K562 (cell line): ENCODE measurements around the gene CNOT11. TPM values are rescaled to one million over a fixed set of nuclear protein-coding genes. Genes with fewer than 3 reads are reported as not detected.
A peak's percentile ranks its signal among the peaks of the same experiment; 100 is the strongest.

Source experiments
- ELF1 ChIP-seq: fragments of 200-800 bp; sonication (Bioruptor generic); IDR thresholded peaks from 2 replicates; pipeline ENCODE4 v1.6.1; 2016; ENCODE audit warnings: missing genetic modification characterization, missing compliant biosample characterization
- KAT7 ChIP-seq: sonication (generic); formaldehyde crosslinking; IDR thresholded peaks from 2 replicates; pipeline ENCODE4 v1.8.0; 2022; ENCODE audit warnings: missing genetic modification reagents, mild to moderate bottlenecking, borderline replicate concordance
- MBD2 ChIP-seq: sonication (generic); IDR thresholded peaks from 2 replicates; pipeline ENCODE4 v1.6.1; 2016; ENCODE audit warnings: low read depth, borderline replicate concordance
- PRMT5 ChIP-seq: sonication (generic); formaldehyde crosslinking; IDR thresholded peaks from 2 replicates; pipeline ENCODE4 v1.5.0; 2020; ENCODE audit warnings: missing genetic modification reagents
- RNF2 ChIP-seq: sonication (generic); IDR thresholded peaks from 2 replicates; pipeline ENCODE4 v1.6.1; 2016
- SIN3B ChIP-seq: fragments of 450-650 bp; IDR thresholded peaks from 2 replicates; pipeline ENCODE4 v1.6.1; 2017; ENCODE audit warnings: low read depth, mild to moderate bottlenecking, moderate library complexity
- SMAD4 ChIP-seq: fragments of 250-450 bp; sonication (Bioruptor Pico); conservative IDR thresholded peaks from 2 replicates; pipeline ENCODE4 v1.8.0; 2021; ENCODE audit warnings: inconsistent platforms, mild to moderate bottlenecking, moderate library complexity
- STAG1 ChIP-seq: sonication (generic); formaldehyde crosslinking; IDR thresholded peaks from 2 replicates; pipeline ENCODE4 v1.5.0; 2020; ENCODE audit warnings: missing genetic modification reagents, borderline replicate concordance
- TGIF2 ChIP-seq: sonication (generic); formaldehyde crosslinking; IDR thresholded peaks from 2 replicates; pipeline ENCODE4 v1.8.1; 2022; ENCODE audit warnings: mild to moderate bottlenecking, missing genetic modification reagents, moderate library complexity
- TOE1 ChIP-seq, 2 experiments: fragments of 450-650 bp in 1 of 2; sonication (generic) in 1 of 2; formaldehyde crosslinking in 1 of 2; IDR thresholded peaks; 2 replicates each; pipeline versions ENCODE4 v1.7.1 to v1.8.0; 2016 to 2022; ENCODE audit warnings: borderline replicate concordance in 2 of 2, mild to moderate bottlenecking in 2 of 2, antibody characterized with exemption in 1 of 2, inconsistent platforms in 1 of 2, low read depth in 1 of 2, missing genetic modification reagents in 1 of 2, moderate library complexity in 1 of 2
- ZBTB17 ChIP-seq: fragments of 450-650 bp; formaldehyde crosslinking; IDR thresholded peaks from 2 replicates; pipeline ENCODE4 v1.4.0; 2020; ENCODE audit warnings: mild to moderate bottlenecking
- ZNF830 ChIP-seq: fragments of 250-450 bp; sonication (Bioruptor Pico); IDR thresholded peaks from 2 replicates; pipeline ENCODE4 v1.5.0; 2021; ENCODE audit warnings: mild to moderate bottlenecking
- polyA plus RNA-seq, 8 experiments: library from polyadenylated mRNA; depleted of rRNA in 4 of 8; stranded (reverse) in 5 of 8; unstranded in 3 of 8; fragments of >200 nt; fragmentation: Nextera tagmentation in 2 of 8; fragmentation: Illumina TruSeq in 1 of 8; extraction: Ambion mirVana in 2 of 8; extraction: Trizol in 1 of 8; gene quantifications; 2 replicates each; pipeline versions ENCODE4 v1.2.1 to v1.2.3, GENCODE V29; 2011 to 2014; ENCODE audit warnings: inconsistent platforms in 1 of 8, missing spikeins in 1 of 8
- total RNA-seq, 7 experiments: library from RNA; depleted of rRNA in 6 of 7; stranded (reverse); fragments of >200 nt in 6 of 7; fragmentation: Illumina TruSeq in 2 of 7; extraction: Trizol in 2 of 7; gene quantifications; 2 replicates each; pipeline versions ENCODE4 v1.2.1 to v1.2.3, GENCODE V29; 2011 to 2021; ENCODE audit warnings: low replicate concordance in 1 of 7
- TF ChIP-seq, protein P1 (sequence below): fragments of 250-450 bp; sonication (Bioruptor Pico); IDR thresholded peaks from 2 replicates; pipeline ENCODE4 v1.5.0; 2020; ENCODE audit warnings: mild to moderate bottlenecking, borderline replicate concordance
- TF ChIP-seq, protein P2 (sequence below), 2 experiments: IDR thresholded peaks; 2 replicates each; pipeline ENCODE4 v1.6.1; 2011; ENCODE audit warnings: borderline replicate concordance in 1 of 2, control low read depth in 1 of 2, low read depth in 1 of 2, low read length in 1 of 2, mild to moderate bottlenecking in 1 of 2, mixed read lengths in 1 of 2, moderate library complexity in 1 of 2; ENCODE audit not compliant: insufficient read depth in 1 of 2, insufficient read length in 1 of 2, poor library complexity in 1 of 2, severe bottlenecking in 1 of 2; ENCODE audit errors: extremely low read depth in 1 of 2
- TF ChIP-seq, protein P3 (sequence below): sonication (generic); formaldehyde crosslinking; IDR thresholded peaks from 2 replicates; pipeline ENCODE4 v1.8.0; 2022; ENCODE audit warnings: mild to moderate bottlenecking, missing genetic modification reagents

The CNOT11 gene
- total and polyA plus RNA-seq, 9 of the 15 experiments (the other 6 are each of a cell fraction or from before 2014, with no cell fraction given), result 12.7 to 163 (median 64.2) TPM

DNA sequence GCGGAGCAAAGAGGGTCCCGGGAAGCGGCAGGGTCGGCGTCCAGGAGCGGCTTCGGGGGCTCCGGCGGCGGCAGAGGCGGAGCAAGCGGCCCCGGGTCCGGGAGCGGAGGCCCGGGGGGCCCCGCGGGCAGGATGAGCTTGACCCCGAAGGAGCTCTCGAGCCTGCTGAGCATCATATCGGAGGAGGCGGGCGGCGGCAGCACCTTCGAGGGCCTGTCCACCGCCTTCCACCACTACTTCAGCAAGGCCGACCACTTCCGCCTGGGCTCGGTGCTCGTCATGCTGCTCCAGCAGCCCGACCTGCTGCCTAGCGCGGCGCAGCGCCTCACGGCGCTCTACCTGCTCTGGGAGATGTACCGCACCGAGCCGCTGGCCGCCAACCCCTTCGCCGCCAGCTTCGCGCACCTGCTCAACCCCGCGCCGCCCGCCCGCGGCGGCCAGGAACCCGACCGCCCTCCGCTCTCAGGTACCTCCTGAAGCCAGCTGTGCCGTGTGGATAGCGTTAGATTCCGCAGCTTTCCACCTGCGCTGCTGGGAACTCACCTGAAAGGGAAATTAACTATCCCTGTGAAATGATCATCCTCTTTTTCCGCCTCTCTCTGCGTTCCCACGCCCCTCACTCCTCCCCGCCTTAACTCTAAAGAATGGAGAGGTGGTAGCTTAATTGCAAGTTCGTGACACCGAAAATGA, 472 bp downstream of the CNOT11 start (continued):
- TF ChIP-seq, protein P1, sequence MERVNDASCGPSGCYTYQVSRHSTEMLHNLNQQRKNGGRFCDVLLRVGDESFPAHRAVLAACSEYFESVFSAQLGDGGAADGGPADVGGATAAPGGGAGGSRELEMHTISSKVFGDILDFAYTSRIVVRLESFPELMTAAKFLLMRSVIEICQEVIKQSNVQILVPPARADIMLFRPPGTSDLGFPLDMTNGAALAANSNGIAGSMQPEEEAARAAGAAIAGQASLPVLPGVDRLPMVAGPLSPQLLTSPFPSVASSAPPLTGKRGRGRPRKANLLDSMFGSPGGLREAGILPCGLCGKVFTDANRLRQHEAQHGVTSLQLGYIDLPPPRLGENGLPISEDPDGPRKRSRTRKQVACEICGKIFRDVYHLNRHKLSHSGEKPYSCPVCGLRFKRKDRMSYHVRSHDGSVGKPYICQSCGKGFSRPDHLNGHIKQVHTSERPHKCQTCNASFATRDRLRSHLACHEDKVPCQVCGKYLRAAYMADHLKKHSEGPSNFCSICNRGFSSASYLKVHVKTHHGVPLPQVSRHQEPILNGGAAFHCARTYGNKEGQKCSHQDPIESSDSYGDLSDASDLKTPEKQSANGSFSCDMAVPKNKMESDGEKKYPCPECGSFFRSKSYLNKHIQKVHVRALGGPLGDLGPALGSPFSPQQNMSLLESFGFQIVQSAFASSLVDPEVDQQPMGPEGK (CRISPR knock-in tag), result no peak
- TF ChIP-seq KAT7 (CRISPR knock-in tag) (0 out of 2 replicates have a peak, but pooled peaks have one; percentile 53), STAG1 (no peak), ZNF830 (CRISPR knock-in tag) (0 out of 2 replicates have a peak, but pooled peaks have one; percentile 15), RNF2 (0 out of 2 replicates have a peak, but pooled peaks have one; percentile 8), ELF1 (peak; percentile 68; the same call in 1 of the 2 replicates), SIN3B (peak; percentile 68; the same call in 1 of the 2 replicates), TGIF2 (CRISPR knock-in tag) (0 out of 2 replicates have a peak, but pooled peaks have one; percentile 28), TOE1 (IDR thresholded peaks at IDR 0.05; ENCODE audit: borderline replicate concordance) (no peak), TOE1 (CRISPR knock-in tag; IDR thresholded peaks at IDR 0.05; ENCODE audit: borderline replicate concordance, low read depth) (no peak), SMAD4 (0 out of 2 replicates have a peak, but pooled peaks have one; percentile 17), MBD2 (0 out of 2 replicates have a peak, but pooled peaks have one; percentile 1), PRMT5 (CRISPR knock-in tag) (0 out of 2 replicates have a peak, but pooled peaks have one; percentile 56), ZBTB17 (CRISPR knock-in tag) (0 out of 2 replicates have a peak, but pooled peaks have one; percentile 81)
- TF ChIP-seq, protein P2, sequence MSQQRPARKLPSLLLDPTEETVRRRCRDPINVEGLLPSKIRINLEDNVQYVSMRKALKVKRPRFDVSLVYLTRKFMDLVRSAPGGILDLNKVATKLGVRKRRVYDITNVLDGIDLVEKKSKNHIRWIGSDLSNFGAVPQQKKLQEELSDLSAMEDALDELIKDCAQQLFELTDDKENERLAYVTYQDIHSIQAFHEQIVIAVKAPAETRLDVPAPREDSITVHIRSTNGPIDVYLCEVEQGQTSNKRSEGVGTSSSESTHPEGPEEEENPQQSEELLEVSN (IDR thresholded peaks at IDR 0.05; ENCODE audit: borderline replicate concordance in 1 of 2, extremely low read depth in 1 of 2, insufficient read depth in 1 of 2, insufficient read length in 1 of 2, low read depth in 1 of 2, low read length in 1 of 2, poor library complexity in 1 of 2, severe bottlenecking in 1 of 2), result peak in 1 of 2 experiments; percentile 68
- TF ChIP-seq, protein P3, sequence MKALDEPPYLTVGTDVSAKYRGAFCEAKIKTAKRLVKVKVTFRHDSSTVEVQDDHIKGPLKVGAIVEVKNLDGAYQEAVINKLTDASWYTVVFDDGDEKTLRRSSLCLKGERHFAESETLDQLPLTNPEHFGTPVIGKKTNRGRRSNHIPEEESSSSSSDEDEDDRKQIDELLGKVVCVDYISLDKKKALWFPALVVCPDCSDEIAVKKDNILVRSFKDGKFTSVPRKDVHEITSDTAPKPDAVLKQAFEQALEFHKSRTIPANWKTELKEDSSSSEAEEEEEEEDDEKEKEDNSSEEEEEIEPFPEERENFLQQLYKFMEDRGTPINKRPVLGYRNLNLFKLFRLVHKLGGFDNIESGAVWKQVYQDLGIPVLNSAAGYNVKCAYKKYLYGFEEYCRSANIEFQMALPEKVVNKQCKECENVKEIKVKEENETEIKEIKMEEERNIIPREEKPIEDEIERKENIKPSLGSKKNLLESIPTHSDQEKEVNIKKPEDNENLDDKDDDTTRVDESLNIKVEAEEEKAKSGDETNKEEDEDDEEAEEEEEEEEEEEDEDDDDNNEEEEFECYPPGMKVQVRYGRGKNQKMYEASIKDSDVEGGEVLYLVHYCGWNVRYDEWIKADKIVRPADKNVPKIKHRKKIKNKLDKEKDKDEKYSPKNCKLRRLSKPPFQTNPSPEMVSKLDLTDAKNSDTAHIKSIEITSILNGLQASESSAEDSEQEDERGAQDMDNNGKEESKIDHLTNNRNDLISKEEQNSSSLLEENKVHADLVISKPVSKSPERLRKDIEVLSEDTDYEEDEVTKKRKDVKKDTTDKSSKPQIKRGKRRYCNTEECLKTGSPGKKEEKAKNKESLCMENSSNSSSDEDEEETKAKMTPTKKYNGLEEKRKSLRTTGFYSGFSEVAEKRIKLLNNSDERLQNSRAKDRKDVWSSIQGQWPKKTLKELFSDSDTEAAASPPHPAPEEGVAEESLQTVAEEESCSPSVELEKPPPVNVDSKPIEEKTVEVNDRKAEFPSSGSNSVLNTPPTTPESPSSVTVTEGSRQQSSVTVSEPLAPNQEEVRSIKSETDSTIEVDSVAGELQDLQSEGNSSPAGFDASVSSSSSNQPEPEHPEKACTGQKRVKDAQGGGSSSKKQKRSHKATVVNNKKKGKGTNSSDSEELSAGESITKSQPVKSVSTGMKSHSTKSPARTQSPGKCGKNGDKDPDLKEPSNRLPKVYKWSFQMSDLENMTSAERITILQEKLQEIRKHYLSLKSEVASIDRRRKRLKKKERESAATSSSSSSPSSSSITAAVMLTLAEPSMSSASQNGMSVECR (CRISPR knock-in tag), result 0 out of 2 replicates have a peak, but pooled peaks have one; percentile 26
